Fibroblast of skin of left quadriceps (primary cell): ENCODE data around the gene PPP3CA.
A peak's percentile ranks its signal among the peaks of the same experiment; 100 is the strongest.
"Not testable (repeated sequence)": the region's sequence is repeated elsewhere in the genome, so short reads cannot be mapped to it uniquely, and the experiment has no call there.

Experiments
- DNase-seq, 2 experiments: peaks; one replicate each; pipeline ENCODE4 v3.0.0-alpha.2; 2013; ENCODE audit warnings: low read depth in 2 of 2

Gene PPP3CA

GRCh38 chr4:101254776-101255175 is 92.5 kb downstream of the PPP3CA start:
- DNase-seq = no peak

- no peak for DNase-seq
Measured at GRCh38 chr4:101253121-101253520, 94.2 kb downstream of the PPP3CA start.

- no peak for DNase-seq
Measured at GRCh38 chr4:101252721-101253120, 94.6 kb downstream of the PPP3CA start.

GRCh38 chr4:101251261-101251660 is 96.1 kb downstream of the PPP3CA start:
- no peak for DNase-seq

GRCh38 chr4:101244349-101244748 is 103.0 kb downstream of the PPP3CA start:
- DNase-seq = no peak

- no peak for DNase-seq
Measured at GRCh38 chr4:101242441-101242840, 104.9 kb downstream of the PPP3CA start.

GRCh38 chr4:101240099-101240498 is 107.2 kb downstream of the PPP3CA start:
- DNase-seq = no peak

GRCh38 chr4:101239665-101240064 is 107.7 kb downstream of the PPP3CA start:
- DNase-seq = peak in 1 of 2 experiments; percentile 21

GRCh38 chr4:101238706-101239105 is 108.6 kb downstream of the PPP3CA start:
- DNase-seq = no peak

GRCh38 chr4:101237773-101238172 is 109.6 kb downstream of the PPP3CA start:
- DNase-seq = no peak

GRCh38 chr4:101236097-101236496 is 111.2 kb downstream of the PPP3CA start:
- DNase-seq = no peak

GRCh38 chr4:101234141-101234540 is 113.2 kb downstream of the PPP3CA start:
- not testable (repeated sequence) for DNase-seq

GRCh38 chr4:101232074-101232776 is 115.1 kb downstream of the PPP3CA start:
- DNase-seq = peak; percentile 61 to 64

GRCh38 chr4:101230801-101231426 is 116.4 kb downstream of the PPP3CA start:
- DNase-seq = no peak

GRCh38 chr4:101229116-101229515 is 118.2 kb downstream of the PPP3CA start:
- DNase-seq = peak; percentile 44

GRCh38 chr4:101227715-101228114 is 119.6 kb downstream of the PPP3CA start:
- no peak for DNase-seq

- no peak for DNase-seq
Measured at GRCh38 chr4:101224358-101225218, 122.7 kb downstream of the PPP3CA start.

- DNase-seq = no peak
Measured at GRCh38 chr4:101222156-101222845, 125.0 kb downstream of the PPP3CA start.

- no peak for DNase-seq
Measured at GRCh38 chr4:101221294-101221693, 126.0 kb downstream of the PPP3CA start.

- DNase-seq = no peak
Measured at GRCh38 chr4:101218894-101219293, 128.4 kb downstream of the PPP3CA start.

GRCh38 chr4:101218346-101218745 is 129.0 kb downstream of the PPP3CA start:
- DNase-seq = no peak
